Hematopoietic multipotent progenitor cell treated with erythropoietin and hydrocortisone succinate and interleukin-3 and kit ligand, for 17 days (in vitro differentiated cells): ENCODE measurements around the gene PPP1R13B.

Experiments used
- DNase-seq: peaks from one replicate; pipeline ENCODE4 v3.0.0-alpha.2; 2015; ENCODE audit warnings: low spot score

Gene PPP1R13B

DNA sequence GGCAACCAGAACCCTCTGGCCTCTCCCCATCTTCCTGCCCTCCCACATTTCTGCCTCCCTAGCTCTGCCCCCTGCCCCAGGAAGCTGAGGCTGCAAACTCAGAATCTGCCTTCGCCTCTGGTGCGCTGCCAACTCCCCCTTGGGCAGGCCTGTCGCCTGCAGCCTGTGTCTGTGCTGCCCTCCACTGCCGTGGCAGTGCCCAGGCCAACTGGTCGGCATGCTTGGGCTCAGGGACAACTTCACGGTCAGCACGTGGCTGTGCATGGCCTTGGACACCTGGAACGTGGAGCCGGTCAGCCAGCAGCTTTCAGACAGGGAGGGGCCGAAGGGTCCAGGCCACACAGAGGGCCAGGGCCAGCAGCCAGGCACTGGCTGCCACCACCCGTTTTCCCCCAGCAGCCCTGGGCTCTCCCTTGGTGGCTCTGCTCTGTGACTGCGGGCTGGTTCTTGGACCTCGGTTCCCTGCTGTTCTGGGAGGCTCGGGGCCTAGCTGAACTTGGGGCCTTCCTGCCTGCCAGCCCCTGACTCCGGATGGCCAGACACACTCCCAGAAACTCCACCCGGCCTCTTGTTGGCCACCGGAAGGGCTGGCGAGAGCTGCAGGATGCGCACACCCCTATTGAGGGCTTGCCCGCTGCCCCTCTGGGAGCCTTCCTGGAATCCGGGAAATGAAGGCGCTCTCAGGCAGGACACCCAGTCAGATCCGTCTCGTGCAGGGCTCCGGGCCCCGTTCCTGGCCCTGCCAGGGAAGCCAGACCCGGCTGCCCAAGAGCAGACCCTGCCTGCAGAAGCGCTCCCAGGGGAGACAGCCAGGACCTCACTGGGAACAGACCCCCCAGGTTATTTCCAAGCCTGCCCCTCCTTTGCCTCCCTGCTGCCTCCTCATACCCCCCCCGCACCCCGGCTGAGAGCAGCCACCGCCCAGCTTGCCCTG, 34.2 kb upstream of the PPP1R13B start:
- DNase-seq: no peak

DNA sequence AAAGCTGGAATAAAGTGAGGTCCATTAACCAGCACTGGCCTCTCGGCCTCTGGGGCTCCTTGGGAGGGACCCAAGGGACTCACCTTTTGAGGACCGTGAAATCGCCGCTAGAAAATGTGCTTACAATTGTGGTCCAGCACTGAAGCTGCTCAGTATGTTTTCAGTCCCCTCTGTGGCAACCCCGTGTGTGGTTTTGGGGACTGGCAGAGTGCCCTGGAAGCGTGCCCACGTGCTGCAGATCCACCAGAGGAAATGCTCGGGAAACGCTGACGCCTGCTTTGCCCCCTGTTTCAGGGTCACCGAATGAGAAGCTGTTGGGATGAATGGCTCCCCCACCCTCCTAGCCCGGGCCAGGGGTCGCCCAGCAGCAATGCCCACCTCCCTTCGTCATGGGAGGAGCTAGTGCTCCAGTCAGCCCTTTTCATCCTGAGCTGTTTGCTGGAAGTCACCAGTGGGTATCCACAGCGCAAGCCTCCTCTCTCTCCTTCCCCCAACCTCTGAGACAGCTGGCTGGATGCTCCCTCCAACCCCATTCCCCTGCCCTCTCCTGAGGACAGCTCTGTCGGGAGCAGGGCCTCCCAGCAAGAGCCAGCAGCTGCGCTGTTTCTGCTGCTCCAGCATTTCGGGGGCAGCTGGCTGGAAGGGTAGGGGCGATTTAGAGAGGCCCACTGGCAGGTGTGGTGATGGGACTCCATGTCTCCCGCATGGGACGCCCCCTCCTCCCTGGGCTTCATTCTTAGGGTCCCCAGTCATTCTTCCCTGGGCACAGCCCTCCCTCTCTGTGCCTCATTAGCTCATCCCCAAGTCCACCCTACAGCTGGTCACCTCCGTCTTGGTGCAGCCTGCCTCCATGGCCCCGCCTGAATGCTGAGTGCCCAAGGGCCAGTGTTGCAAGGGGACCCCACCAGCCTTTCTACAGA, 33.2 kb upstream of the PPP1R13B start:
- no peak for DNase-seq

DNA sequence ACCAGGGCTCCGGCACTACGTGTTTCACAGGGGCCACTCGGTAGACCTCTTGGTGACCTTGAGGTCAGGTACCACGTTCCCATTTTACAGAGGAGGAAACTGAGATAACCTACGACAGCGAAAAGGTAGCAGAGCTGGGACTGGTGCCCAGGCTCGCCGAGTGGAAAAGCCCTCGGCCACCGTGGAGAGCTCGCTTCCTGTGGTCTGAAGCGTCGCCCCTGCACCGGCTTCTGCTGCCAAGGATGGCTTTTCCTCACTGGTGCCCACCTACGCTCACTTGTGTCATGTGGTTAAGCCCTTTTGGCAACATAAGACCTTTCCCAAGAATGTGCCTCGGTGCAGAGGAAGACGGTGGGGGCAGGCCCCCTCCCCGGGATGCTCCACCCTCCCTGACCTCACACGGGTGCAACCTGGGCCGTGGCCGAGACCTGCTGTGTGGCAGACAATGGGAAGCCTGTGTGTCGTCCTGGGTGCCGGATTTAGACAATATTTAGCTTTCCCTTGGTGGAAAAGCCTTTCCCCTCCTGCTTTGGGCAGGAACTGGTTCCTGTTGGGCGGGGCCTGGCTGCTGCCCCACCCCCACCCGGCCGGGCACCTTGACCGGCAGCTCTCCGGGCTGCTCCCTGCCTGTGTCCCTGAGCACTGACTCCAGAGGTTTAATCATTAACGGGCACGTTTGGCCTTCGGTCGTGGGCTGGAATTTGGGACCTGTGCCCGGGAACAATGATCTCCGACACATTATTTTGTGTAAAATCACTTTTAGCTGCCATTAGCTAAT, 32.4 kb upstream of the PPP1R13B start:
- DNase-seq: no peak

DNA sequence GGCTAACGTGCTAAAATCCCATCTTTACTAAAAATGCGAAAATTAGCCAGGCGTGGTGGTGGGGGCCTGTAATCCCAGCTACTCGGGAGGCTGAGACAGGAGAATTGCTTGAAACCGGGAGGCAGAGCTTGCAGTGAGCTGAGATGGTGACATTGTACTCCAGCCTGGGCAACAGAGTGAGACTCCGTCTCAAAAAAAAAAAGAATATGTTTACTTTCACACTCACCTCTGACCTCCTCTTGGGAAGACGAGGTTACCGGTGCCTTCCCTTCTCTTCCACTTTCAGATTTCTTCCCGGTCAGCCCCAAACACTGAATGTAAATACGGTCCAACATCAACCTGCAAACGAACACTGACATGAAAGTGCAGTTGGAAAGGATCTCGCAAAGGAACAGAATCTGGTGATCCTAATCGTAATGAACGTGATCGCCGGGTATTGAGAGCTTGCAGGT, 31.8 kb upstream of the PPP1R13B start:
- no peak for DNase-seq

DNA sequence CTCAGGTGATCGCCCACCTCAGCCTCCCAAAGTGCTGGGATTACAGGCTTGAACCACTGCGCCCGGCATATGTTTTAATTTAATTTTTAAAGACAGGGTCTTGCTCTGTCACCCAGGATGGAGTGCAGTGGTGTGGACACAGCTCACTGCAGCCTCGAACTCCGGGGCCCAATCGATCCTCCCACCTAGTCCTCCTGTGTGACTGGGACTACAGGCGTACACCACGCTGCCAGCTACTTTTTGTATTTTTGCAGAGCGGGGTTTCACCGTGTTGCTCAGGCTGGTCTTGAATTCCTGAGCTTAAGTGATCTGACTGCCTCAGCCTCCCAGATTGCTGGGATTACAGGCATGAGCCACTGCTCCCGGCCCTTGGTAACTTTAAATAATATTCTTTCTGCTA, 30.8 kb upstream of the PPP1R13B start:
- no peak for DNase-seq

DNA sequence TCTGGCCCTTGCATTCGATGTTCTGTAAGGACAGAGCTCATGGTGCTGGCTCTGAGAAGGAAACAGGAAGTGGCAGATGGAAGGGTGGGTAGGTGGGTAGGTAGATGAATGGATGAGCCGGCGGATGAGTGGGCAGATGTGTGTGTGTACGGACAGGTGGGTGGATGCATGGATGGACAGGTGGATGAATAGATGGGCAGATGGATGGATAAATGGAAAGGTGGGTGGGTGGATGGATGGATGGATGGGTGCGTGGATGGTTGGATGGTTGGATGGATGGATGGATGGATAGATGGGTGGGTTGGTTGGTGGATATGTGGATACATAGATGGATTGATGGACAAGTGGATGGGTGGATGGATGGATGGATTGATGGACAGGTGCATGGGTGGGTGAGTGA, 27.6 kb upstream of the PPP1R13B start:
- DNase-seq: no peak

DNA sequence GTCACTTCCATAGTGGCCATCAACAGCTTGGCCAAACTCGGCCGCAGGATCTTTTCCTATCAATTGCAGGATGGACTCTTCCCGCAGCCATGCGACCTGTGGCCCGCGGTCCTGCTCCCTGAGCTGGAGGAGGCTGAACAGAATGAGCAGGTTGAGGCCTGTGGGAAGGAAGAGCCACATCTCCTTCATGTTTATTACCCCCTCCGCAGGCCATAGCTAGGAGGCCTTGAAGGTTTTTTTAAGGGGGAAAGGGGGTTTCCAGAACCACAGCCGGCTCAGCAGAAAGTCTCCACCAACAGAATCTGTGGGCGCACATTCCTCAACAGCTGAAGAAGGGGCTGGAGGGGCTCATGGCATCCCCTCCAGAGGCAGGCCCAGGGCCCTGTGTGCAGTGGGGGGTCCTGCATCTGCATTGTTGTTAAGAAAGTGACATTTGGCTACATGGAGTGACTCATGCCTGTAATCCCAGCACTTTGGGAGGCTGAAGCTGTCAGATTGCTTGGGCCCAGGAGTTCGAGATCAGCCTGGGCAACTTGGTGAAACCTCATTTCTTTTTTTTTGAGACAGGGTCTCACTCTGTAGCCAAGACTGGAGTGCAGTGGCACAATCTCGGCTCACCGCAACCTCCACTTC, 25.2 kb upstream of the PPP1R13B start:
- DNase-seq: no peak

DNA sequence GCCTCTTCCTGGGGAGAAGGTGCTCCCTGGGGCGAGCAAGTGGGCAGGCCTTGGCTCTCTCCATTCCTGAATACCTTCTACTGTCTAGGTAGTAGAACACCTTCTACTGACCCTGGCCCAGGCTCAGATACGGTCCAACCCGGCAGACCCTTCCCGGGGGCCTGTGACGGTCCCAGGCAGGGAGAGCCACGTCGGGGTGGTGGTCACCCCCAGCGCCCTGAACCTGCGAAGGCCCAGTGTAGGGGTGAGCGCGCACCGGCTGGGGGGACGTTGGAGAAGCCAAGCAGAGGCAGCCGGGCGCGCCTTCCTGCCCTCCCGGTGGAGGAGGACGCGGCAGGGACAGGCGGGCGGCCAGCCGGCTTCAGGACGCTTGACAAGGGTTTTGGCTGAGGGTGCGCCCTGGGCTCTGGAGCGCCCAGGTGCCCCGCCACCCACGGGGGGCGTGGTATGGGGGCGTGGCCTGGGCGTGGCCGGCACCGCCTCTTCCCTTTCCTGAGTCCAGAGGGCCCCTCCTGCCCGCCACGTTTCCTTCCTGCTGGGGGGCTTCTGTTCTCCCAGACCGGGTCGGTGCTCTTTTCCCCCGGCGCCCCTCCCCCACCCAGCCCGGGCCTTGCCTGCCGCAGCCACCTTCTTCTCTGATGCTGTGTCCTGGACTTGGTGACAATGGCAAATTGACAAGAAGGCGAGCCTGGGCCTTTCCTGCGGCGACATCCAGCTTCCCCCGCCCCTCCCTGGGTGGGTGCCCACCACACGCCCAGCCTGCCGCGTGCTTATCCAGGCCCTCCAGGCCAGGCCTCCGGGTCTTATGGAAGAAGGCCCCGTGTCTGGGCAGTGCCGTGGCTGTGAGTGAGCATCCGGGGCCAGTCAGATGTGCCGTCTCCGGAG, 24.5 kb upstream of the PPP1R13B start:
- peak; percentile 35 for DNase-seq

DNA sequence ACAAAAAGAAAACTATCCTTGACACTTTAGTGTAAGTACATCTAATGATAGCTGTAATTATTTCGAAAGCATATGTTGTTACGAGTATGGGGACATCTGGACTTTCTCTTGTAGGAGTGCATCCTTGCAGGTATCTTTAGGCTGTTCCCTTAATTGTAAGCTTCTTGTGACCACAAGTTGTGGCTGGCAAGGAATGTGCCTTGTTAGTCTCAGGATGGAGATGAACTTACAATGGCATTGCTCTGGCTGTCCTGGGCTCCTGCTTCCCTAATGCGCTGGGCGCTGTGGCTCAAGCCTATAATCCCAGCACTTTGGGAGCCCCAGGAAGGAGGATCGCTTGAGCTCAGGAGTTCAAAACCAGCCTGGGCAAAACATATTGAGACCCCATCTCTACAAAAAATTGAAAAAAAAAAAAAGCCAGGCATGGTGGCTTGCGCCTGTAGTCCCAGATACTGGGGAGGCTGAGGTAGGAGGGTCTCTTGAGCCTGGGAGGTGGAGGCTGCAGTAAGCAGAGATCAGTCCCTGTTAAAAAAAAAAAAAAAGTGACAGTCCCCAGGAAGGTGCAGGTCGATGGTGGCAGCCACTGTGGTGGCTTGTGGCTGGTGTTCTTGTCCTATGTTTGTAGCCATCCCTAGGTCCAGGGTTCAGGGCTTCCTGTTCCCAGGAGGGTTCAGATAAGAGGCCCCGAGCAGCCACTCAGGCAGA, 23.7 kb upstream of the PPP1R13B start:
- DNase-seq: no peak

DNA sequence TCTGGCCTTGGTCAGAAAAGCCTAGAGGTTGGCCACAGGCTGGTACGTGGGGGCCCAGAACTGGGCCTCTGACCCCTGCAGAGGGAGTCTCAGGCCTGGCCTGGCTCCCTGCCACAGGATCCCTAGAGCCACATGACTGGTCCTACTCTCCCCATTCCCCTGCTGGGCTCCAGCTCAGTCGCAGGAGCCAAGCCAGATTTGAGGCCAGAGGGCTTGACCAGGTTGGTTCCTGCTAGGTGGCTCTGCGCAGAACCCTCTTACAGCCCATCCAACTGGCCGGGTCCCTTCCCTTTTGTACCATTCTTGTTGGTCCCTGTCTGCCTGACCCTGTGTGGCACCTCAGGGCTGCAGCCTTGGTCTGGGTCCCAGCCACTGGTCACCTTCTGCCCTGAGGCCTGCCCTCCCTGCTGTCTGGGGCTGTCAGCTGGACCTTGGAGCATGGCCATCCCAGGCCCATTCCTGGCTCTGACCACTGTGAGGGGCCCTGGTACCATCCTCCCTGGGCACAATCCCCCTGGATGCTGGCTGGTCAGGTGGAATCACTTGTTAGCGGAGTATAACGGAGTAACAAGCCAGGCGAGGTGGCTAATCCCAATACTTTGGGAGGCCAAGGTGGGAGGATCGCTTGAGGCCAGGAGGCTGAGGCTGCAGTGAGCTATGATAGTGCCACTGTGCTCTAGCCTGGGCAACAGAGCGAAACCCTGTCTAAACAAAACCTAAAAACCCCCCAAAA, 22.9 kb upstream of the PPP1R13B start:
- DNase-seq: no peak

DNA sequence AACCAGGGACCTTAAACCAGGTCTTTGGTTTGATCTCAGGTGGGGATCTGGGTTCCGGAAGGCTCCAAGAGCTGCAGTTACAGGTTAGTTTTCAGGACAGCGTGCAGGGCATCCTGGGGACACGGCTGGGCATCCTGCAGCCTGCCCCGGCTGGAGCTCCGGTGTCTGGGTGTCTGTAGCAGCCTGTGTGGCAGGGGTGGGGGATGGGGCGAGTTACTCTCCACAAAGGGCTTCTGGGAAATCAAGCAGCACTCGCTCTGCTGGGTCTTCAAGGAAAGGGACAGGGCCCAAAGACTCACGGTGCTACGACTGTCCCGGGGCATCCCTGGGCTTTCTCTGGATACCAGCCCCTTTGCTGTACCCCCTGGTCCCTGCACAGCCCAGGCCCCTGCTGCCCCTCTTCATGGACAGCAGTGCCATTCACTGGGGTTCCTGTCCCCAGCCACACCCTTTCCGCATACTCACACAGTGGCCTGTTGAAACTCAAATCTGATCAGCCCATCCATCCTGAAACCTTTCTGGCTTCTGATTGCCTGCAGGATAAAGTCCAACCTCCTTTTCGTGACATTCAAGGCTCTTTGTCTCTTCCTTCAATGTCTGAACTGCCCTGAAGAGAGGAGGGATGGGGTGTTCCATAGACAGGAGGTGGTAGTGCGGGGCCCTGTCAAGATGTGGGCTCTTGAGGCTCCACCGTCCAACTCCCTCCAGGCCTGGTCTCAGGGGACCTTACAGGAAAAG, 22.2 kb upstream of the PPP1R13B start:
- no peak for DNase-seq

DNA sequence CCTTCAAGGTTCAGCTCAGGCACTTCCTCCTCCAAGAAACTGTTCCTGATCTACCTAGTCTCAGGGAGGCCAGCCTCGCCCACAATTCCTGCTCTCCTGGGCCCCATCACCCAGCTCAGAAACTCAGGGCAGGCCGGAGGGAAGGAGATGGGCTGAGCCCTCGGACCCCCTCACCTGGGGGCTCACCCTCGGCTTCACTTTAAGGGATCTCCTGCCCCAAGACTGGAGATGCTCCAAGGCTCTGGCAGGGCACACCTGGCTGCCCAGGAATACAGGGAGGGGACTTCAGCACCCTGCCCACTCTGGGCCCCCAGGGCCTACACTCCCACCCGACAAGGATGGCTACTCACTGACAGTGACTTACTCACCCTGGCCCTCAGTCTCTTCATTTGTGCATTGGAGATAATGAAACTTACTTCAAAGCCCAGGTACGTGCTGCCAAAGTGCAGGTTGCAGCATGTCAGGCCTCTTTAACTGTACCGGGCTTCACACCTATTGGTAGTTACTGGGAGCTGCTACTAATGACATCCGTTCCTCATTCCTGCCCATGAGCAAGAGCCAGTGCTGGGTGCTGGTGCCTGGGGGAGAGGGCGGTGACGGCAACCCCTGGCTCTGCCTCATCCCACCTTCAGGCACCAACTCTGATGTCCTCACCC, 21.0 kb upstream of the PPP1R13B start:
- DNase-seq: no peak

DNA sequence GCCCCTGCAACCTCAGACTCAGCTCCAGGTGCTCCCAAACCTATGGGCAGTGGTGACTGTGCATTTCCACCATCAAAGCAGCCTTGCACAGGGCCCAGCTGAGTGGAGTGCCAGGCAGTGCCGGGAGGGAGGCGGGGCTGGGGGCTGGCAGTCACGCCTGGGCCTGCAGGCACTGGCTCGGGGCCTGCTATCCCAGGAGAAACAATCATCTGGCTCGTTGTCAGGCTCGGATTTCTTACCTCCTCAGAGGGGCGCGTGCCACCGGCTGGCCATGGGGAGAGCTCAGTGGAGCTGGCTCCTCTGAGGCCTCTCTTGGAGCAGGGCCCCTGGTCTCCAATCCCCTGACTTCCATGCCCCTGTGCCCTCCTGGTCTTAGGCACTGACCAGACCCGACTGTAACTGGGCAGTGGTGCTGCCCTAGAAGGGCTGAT, 20.2 kb upstream of the PPP1R13B start:
- DNase-seq: no peak

DNA sequence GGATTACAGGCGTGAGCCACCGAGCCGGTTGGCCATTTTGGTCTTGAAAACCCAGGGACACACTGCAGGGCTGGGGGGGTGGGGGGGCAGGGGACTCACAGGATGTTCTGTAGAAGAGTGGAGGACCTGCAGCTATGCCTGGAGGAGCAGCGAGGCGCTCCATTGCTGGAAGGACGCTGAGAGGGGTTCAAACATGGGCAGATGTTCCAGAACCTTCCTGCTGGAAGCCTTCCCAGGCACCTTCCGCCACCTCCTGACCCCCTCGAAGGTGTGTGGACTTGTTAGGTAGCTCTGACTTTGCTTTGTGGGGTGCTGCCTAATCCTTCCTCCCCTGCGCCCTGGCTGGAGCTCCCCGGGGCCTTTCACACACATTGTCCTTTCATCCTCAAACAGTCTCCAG, 19.6 kb upstream of the PPP1R13B start:
- DNase-seq: no peak

DNA sequence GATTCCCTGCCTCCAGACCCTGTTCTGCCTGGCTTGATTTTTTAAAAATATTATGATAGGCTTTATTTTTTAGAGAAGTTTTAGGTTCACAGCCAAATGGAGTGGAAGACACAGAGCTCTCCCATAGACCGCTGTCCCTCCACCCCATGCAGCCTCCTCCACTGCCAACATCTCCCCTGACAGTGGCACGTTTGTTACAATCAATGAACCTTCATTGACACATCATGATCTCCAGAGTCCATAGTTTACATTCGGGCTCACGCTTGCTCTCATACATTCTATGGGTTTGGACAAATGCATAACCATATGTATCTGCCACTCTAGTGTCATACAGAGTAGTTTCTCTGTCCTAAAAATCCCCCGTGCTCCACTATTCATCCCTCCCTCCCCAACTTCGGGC, 15.9 kb upstream of the PPP1R13B start:
- no peak for DNase-seq

DNA sequence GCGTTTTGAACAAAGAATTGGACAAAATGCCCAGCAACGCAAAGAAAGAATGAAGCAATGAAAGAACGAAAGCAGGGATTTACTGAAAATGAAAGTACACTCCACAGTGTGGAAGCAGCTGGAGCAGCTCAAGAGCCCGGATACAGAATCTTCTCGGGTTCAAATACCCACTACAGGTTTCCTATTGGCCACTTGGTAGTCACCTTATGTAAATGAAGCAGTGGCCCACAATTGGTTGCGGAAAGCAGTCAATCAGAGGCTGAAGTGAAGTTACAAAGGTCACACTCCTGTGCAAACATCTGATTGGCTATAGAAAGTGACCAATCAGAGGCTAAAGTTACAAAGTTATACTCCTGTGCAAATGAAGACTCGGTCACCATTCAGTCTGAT, 15.0 kb upstream of the PPP1R13B start:
- DNase-seq: no peak

DNA sequence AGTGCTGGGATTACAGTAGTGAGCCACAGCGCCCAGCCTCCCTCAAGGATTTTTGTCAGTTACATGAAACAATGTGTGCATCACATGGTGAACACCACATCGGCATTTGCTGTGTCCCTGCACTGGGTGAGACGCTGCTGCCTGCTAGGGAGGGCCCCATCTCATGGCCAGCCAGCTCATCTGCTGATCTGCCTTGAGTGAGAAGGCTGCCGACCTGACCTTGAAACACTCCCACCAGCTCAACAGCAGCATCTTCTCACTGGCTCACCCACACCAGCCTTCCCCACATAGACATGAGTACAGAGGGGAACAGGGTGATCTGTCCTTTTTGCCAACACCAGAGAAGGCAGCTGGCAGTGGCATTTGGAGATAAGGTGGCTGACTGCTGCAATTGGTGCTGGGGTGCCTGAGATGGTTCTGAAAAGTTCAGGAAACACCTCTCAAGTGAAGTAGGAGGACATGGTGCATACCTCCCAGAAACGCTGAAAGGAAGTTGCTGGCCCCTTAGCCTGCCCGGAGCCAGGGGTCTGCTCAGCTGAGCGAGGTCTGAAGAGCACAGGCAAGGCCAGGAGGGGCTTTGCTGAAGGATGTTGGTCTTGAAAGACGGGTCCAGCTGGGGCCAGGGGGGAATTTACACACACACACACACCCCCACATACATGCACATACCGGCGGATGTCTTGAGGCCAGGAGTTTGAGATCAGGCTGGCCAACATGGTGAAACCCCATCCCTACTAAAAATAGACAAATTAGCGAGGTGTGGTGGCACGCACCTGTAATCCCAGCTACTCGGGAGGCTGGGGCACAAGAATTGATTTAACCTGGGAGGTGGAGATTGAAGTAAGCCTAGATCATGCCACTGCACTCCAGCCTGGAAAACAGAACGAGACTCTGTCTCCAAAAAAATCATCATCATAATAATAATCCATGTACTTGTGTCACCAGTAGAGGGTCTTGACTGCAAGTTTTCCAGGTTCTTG, 14.3 kb upstream of the PPP1R13B start:
- no peak for DNase-seq
